Gastroesophageal sphincter (tissue), 4 donors: ENCODE measurements around the gene G6PC3. TPM values are rescaled to one million over a fixed set of nuclear protein-coding genes. Genes with fewer than 3 reads are reported as not detected.
"Not testable (repeated sequence)": the region's sequence is repeated elsewhere in the genome, so short reads cannot be mapped to it uniquely, and the experiment has no call there.

Experiments
- ATAC-seq: fragments of 150-250 bp; one replicate; pipeline ENCODE4 v1.9.1; 2016; ENCODE audit warnings: mild to moderate bottlenecking, moderate library complexity
- H3K27ac ChIP-seq, 4 donors: fragments of 200-600 bp; sonication (generic) in 3 of 4; 1 replicate in 3 of 4; 2 replicates in 1 of 4; pipeline ENCODE4 v1.5.1; 2016 to 2019
- H3K27me3 ChIP-seq: fragments of 200-600 bp; sonication (generic); one replicate; pipeline ENCODE4 v1.5.1; 2019
- H3K36me3 ChIP-seq, 2 donors: fragments of 200-600 bp; sonication (generic); one replicate each; pipeline ENCODE4 v1.5.1; 2019; ENCODE audit warnings: control low read depth in 1 of 2
- H3K4me1 ChIP-seq, 3 donors: fragments of 200-600 bp; sonication (generic); 1 replicate in 2 of 3; 2 replicates in 1 of 3; pipeline ENCODE4 v1.5.1; 2016 to 2019; ENCODE audit warnings: control low read depth in 2 of 3
- H3K4me3 ChIP-seq, 2 donors: fragments of 200-600 bp; sonication (generic); one replicate each; pipeline ENCODE4 v1.5.1; 2019; ENCODE audit warnings: mild to moderate bottlenecking in 1 of 2, moderate library complexity in 1 of 2
- H3K9me3 ChIP-seq, 3 donors: fragments of 200-600 bp; sonication (generic); one replicate each; pipeline ENCODE4 v1.5.1; 2017 to 2019; ENCODE audit warnings: control low read depth in 2 of 3
- EP300 ChIP-seq: sonication (generic); formaldehyde crosslinking; IDR thresholded peaks from one replicate; pipeline ENCODE4 v1.6.1; 2017; ENCODE audit warnings: antibody characterized with exemption, mild to moderate bottlenecking
- POLR2A ChIP-seq, 2 donors: fragments of 450-650 bp; IDR thresholded peaks; one replicate each; pipeline ENCODE4 v1.6.1; 2017; ENCODE audit warnings: antibody characterized with exemption in 2 of 2, mild to moderate bottlenecking in 2 of 2, moderate library complexity in 1 of 2
- POLR2AphosphoS5 ChIP-seq: sonication (generic); formaldehyde crosslinking; IDR thresholded peaks from one replicate; pipeline ENCODE4 v1.6.1; 2017; ENCODE audit warnings: antibody characterized with exemption
- WGBS, 2 donors: methylation state at CpG; one replicate each; pipeline ENCODE4 v1.1.5; 2018; ENCODE audit warnings: low coverage in 1 of 2; 5-methylcytosine and 5-hydroxymethylcytosine counted together
- total RNA-seq, 4 donors: library from RNA; depleted of rRNA; stranded (reverse); fragments of >200 nt; gene quantifications; one replicate each; pipeline ENCODE4 v1.1.0, GENCODE V29; 2016
- TF ChIP-seq, protein P1 (sequence below), 4 experiments: fragments of 200-600 bp in 2 of 4; fragments of 450-650 bp in 2 of 4; sonication (generic) in 1 of 4; IDR thresholded peaks; one replicate each; pipeline ENCODE4 v1.5.1; 2017 to 2019; ENCODE audit warnings: antibody characterized with exemption in 4 of 4, mild to moderate bottlenecking in 2 of 4, moderate library complexity in 2 of 4

G6PC3 gene
- total RNA-seq, 4 donors from 2014 or later: 22.1 to 27.5 (median 26.2) TPM

DNA sequence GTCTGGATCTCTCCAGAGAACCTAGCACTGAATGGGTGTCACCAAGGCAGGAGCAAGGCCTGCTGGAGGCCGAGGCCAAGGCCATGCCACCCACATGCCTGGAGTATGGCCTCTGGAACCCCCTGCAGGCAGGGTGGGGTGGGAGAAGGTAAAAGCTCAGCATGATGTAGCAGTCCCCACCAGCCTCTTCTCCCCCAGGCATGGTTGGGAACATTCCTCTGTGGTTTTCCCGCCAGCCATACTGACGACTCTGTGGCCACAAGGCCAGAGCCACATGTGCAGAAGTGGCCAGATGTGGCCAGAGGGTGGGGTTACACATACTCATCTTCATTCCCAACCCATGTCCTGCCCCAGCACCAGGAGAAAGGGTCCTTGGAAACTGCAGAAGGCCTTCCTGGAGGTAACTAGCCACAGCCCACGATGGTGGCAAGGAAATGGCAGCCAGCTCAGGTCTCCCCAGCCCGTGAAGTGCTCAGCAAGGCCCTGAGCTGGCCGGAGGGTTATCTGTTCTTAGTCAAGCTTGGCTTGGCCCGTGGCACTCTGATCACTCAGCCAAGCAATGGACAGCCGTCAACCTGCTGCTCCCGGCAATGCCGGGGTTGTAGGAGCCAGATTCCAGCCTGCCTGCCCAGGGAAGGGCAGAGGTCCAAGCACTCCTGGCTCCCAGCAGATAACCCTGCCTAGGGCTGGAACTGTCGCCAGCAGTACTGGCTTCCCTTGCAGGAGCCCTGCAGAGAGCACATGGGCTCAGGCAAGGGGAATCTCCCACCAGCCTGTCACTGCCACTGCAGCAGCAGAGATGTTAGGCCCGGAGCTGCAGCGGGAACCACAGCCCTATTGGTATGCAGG is 26.8 kb downstream of the G6PC3 start:
- WGBS, 2 donors: 60 to 80% methylated on average over 1 to 2 of the region's 13 CpGs
- H3K27me3 ChIP-seq: no peaks in the 10 kb centered on the region
- peak overlapping the region in 3 of 4 donors; percentile 82 to 88 (median 84) for H3K27ac ChIP-seq
- no peak for ATAC-seq
- H3K36me3 ChIP-seq: peaks cover 0 to 43% of the 10 kb centered on the region in 2 donors
- no peaks in the 10 kb centered on the region for H3K9me3 ChIP-seq
- TF ChIP-seq POLR2AphosphoS5 (no peak), EP300 (no peak), POLR2A (IDR thresholded peaks at IDR 0.05) (no peak)
- TF ChIP-seq, protein P1, sequence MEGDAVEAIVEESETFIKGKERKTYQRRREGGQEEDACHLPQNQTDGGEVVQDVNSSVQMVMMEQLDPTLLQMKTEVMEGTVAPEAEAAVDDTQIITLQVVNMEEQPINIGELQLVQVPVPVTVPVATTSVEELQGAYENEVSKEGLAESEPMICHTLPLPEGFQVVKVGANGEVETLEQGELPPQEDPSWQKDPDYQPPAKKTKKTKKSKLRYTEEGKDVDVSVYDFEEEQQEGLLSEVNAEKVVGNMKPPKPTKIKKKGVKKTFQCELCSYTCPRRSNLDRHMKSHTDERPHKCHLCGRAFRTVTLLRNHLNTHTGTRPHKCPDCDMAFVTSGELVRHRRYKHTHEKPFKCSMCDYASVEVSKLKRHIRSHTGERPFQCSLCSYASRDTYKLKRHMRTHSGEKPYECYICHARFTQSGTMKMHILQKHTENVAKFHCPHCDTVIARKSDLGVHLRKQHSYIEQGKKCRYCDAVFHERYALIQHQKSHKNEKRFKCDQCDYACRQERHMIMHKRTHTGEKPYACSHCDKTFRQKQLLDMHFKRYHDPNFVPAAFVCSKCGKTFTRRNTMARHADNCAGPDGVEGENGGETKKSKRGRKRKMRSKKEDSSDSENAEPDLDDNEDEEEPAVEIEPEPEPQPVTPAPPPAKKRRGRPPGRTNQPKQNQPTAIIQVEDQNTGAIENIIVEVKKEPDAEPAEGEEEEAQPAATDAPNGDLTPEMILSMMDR (IDR thresholded peaks at IDR 0.05): no peak
- no peak overlapping the region for H3K4me3 ChIP-seq
- H3K4me1 ChIP-seq: peaks cover 2 to 74% (median 23%) of the 10 kb centered on the region in 3 donors

DNA sequence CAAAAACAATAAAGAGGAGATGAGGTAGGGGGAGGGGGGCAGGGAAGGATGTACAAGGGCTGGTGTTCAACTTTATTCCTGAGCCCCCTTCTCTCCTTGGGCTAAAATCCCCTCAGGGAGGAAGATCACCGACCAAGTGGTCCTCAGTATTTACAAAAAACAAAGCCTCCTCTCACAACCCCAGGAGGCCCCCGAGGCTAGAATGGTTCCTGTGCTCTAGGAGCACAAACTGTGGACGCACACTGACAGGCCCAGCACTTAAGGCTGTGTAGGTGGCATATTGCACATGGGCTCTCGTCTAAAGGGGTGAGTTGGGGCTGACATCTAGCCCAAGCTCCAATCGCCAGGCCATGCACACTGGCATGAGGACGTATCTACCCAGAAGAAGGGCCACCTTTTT is 31.3 kb downstream of the G6PC3 start:
- 66% methylated on average over 3 of the region's 6 CpGs; no CpG with 5 or more reads in 1 of the 2 donors for WGBS, 2 donors
- H3K4me3 ChIP-seq, H3K27me3 ChIP-seq, H3K9me3 ChIP-seq, ATAC-seq: not testable (repeated sequence)
- Histone ChIP-seq H3K36me3 (peaks cover 0 to 34% of the 10 kb centered on the region in 2 donors), H3K4me1 (peaks cover 0 to 96% (median 24%) of the 10 kb centered on the region in 3 donors), H3K27ac (peak overlapping the region in 1 of 4 donors; percentile 98)

DNA sequence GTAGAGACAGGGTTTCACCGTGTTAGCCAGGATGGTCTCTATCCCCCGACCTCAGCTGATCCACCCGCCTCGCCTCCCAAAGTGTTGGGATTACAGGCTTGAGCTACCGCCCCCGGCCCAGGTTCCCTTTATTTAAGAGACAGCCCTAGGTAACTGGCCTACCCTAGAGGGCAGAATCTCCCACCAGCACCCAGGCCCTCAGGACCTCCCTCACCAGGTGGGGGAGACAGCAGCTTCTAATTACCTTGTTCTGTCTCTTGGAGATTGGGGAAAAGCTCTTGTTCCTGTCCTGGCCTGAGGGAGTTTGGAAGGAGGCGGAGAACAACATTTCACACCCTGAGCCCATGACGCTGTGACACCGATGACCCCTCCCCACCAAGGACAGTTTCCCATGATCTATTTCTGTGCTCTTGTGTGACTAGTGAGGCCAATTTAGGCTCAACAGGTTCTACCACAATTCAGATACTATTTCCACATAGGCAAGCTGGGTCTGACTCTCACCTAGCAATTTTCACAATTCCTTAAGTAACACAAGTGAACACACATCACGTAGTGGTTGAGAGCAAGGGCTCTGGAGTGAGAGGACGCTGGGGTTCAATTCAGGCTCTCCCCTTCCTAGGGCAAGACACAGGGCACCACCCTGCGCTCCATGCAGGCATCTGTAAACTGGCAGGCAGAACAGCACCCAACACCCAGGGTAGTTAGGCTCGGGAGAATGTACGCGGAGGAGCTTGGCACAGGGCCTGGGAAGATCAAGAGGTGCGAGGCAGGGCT is 32.5 kb downstream of the G6PC3 start:
- Histone ChIP-seq H3K27ac (peak overlapping the region in 3 of 4 donors; percentile 55 to 98 (median 72)), H3K36me3 (peaks cover 0 to 22% of the 10 kb centered on the region in 2 donors), H3K9me3 (no peaks in the 10 kb centered on the region), H3K27me3 (no peaks in the 10 kb centered on the region), H3K4me1 (peaks cover 3 to 96% (median 33%) of the 10 kb centered on the region in 3 donors), H3K4me3 (no peak overlapping the region)
- peak; percentile 34 for ATAC-seq
- TF ChIP-seq POLR2AphosphoS5: no peak
- WGBS, 2 donors: 38 to 70% methylated on average over 9 to 10 of the region's 16 CpGs

DNA sequence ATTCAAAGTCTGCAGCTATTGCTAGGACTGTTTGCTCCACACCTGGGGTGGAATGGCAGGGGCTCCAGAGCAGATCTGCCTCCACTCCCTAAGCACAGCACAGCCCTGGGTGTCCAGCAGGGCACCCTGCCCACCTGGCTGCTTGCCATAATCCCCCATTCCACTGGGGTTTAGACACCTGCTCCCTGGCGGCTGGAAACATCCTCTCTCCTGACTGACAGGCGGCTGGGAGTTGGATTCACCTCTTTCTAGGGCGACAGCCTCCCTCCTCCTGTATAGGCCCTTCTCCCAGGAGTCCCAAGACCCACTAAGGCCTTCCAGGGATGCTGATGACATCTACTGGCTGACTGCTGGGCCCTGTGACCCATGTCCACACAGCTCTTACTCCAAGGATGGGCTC is 34.9 kb downstream of the G6PC3 start:
- H3K36me3 ChIP-seq: peaks cover 0 to 24% of the 10 kb centered on the region in 2 donors
- H3K27ac ChIP-seq: peak overlapping the region in 3 of 4 donors; percentile 49 to 98 (median 54)
- H3K9me3 ChIP-seq: no peaks in the 10 kb centered on the region
- WGBS, 2 donors: 40% methylated on average over 1 of the region's 3 CpGs; no CpG with 5 or more reads in 1 of the 2 donors
- TF ChIP-seq POLR2A (IDR thresholded peaks at IDR 0.05) (no peak), EP300 (no peak), POLR2AphosphoS5 (no peak)
- TF ChIP-seq, protein P1 (IDR thresholded peaks at IDR 0.05): no peak
- ATAC-seq: no peak
- no peaks in the 10 kb centered on the region for H3K27me3 ChIP-seq
- H3K4me3 ChIP-seq: no peak overlapping the region
- H3K4me1 ChIP-seq: peaks cover 19 to 100% (median 53%) of the 10 kb centered on the region in 3 donors

DNA sequence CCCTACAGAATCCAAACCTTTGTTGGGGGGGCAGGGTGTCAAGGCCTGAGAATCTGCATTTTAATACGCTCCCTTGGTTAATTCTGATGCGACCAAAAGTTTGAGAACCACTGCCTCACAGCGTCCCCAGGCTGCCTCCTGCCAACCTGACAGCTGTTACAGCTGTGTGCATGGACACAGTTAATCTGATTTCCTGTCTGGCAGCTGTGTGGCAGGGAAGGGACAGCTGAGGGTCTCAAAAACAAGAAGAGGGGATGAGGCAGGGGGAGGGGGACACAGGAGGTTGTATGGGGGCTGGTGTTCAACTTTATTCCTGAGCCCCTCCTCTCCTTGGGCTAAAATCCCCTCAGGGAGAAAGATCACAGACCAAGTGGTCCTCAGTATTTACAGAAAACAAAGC is 35.4 kb downstream of the G6PC3 start:
- 75% methylated on average over 2 of the region's 3 CpGs; no CpG with 5 or more reads in 1 of the 2 donors for WGBS, 2 donors
- H3K4me1 ChIP-seq: peaks cover 20 to 100% (median 58%) of the 10 kb centered on the region in 3 donors
- TF ChIP-seq POLR2A (IDR thresholded peaks at IDR 0.05) (no peak), EP300 (no peak), POLR2AphosphoS5 (no peak)
- TF ChIP-seq, protein P1 (IDR thresholded peaks at IDR 0.05): no peak
- H3K36me3 ChIP-seq: peaks cover 0 to 24% of the 10 kb centered on the region in 2 donors
- ATAC-seq: no peak
- no peaks in the 10 kb centered on the region for H3K27me3 ChIP-seq
- no peaks in the 10 kb centered on the region for H3K9me3 ChIP-seq
- H3K4me3 ChIP-seq: no peak overlapping the region
- peak overlapping the region in 3 of 4 donors; percentile 49 to 98 (median 54) for H3K27ac ChIP-seq
